ENCODE measurements around the gene EZR. TPM values are rescaled to one million over a fixed set of nuclear protein-coding genes. Genes with fewer than 3 reads are reported as not detected.

The EZR gene
- total RNA-seq, 1 donor from 2014 or later = 254 TPM

DNA sequence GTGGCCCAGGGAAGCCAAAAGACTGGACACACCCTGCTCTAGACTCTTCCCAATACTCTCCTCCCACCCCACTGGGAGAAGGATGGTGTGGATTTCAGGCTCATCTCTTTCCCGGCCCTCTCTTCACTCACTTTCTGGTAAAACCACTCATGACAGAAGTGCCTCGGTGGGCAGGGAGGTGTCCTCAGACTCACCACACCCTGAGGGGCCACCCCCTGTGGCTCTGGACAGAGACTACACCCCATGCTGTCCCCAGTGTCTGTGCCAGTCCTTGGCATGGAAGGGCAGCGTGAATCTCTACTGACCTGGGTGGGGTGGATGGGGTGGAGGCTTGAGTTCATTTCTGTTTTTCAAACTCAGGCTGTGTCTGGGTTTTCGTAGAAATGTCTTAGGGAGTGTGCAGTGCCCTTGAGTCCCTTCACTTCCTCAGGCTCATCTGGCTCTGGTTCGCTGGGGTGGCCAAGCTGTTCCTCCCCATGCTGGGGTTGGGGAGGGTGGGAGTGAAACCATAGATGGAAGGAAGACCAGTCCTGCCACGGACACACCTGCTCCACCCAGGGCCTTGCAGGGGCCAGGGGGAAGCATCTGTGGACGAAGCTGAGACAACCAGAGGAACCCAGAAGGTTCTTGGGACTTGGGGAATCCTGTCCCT is 59.1 kb downstream of the EZR start:
- no peak for DNase-seq (ENCODE audit: low read depth)
- Mint-ChIP-seq H3K36me3 (ENCODE audit: low read depth, unreplicated experiment) (peaks cover 7% of the 10 kb centered on the region), H3K4me3 (ENCODE audit: unreplicated experiment) (no peak overlapping the region), H3K9me3 (ENCODE audit: unreplicated experiment) (no peaks in the 10 kb centered on the region), H3K27ac (ENCODE audit: unreplicated experiment) (no peak overlapping the region), H3K4me1 (ENCODE audit: low read depth, unreplicated experiment) (no peaks in the 10 kb centered on the region), H3K27me3 (ENCODE audit: low read depth, unreplicated experiment) (peaks cover 9% of the 10 kb centered on the region)
- H3K9me3 ChIP-seq (ENCODE audit: insufficient read depth, low read depth, low read length) = no peaks in the 10 kb centered on the region
- no peaks in the 10 kb centered on the region for H4K20me1 ChIP-seq (ENCODE audit: insufficient read depth, low read length)
- TF ChIP-seq EZH2 (IDR thresholded peaks at IDR 0.05; ENCODE audit: insufficient read depth, low read length) = no peak
- TF ChIP-seq, protein P1, sequence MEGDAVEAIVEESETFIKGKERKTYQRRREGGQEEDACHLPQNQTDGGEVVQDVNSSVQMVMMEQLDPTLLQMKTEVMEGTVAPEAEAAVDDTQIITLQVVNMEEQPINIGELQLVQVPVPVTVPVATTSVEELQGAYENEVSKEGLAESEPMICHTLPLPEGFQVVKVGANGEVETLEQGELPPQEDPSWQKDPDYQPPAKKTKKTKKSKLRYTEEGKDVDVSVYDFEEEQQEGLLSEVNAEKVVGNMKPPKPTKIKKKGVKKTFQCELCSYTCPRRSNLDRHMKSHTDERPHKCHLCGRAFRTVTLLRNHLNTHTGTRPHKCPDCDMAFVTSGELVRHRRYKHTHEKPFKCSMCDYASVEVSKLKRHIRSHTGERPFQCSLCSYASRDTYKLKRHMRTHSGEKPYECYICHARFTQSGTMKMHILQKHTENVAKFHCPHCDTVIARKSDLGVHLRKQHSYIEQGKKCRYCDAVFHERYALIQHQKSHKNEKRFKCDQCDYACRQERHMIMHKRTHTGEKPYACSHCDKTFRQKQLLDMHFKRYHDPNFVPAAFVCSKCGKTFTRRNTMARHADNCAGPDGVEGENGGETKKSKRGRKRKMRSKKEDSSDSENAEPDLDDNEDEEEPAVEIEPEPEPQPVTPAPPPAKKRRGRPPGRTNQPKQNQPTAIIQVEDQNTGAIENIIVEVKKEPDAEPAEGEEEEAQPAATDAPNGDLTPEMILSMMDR (IDR thresholded peaks at IDR 0.05; ENCODE audit: insufficient read depth, low read depth, low read length) = no peak
- no peaks in the 10 kb centered on the region for H3K79me2 ChIP-seq (ENCODE audit: insufficient read depth, low read length)
- H3K4me2 ChIP-seq (ENCODE audit: low read length) = no peak overlapping the region
- no peak overlapping the region for H2AFZ ChIP-seq (ENCODE audit: low read depth, low read length)
- H3K27me3 ChIP-seq (ENCODE audit: insufficient read depth, low read length) = no peaks in the 10 kb centered on the region
- H3K36me3 ChIP-seq (ENCODE audit: insufficient read depth, low read length) = peaks cover 6% of the 10 kb centered on the region
- no peaks in the 10 kb centered on the region for H3K4me1 ChIP-seq (ENCODE audit: insufficient read depth, low read length)
- no peak overlapping the region for H3K9ac ChIP-seq (ENCODE audit: low read length)
- no peak overlapping the region for H3K27ac ChIP-seq (ENCODE audit: low read depth, low read length)
- no peak for FAIRE-seq
- H3K4me3 ChIP-seq (ENCODE audit: insufficient read depth, low read depth, low read length) = no peak overlapping the region

DNA sequence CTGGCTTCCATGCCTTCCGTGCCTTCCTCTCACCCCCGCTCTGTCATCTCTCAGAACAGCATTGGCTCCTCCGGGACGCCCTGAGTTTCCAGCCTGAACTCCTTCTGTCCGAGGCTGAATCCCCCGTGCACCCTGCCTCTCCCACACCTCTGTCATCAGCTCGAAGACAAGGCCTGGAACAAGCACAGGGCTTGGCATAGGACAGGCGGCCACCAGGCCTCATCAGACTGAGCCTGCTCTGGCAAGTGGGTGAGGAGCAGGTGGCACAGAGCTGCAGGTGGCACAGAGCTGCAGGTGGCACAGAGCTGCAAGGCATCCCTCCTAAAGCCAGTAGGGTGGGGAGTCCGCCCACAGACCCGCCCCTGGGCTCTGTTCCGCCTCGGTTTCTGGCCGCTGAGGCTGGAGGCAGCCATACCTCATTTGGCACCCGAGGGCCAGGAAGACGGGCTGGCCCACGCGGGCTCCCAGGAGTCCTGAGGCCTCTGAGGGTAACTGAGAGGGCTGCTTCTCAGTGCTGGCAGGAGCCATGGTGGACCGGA is 60.2 kb downstream of the EZR start:
- peaks cover 15% of the 10 kb centered on the region for H3K27me3 Mint-ChIP-seq (ENCODE audit: low read depth, unreplicated experiment)
- H3K4me2 ChIP-seq (ENCODE audit: low read length) = no peak overlapping the region
- H3K27ac Mint-ChIP-seq (ENCODE audit: unreplicated experiment) = no peak overlapping the region
- H3K36me3 ChIP-seq (ENCODE audit: insufficient read depth, low read length) = no peaks in the 10 kb centered on the region
- H3K79me2 ChIP-seq (ENCODE audit: insufficient read depth, low read length) = no peaks in the 10 kb centered on the region
- H3K4me3 Mint-ChIP-seq (ENCODE audit: unreplicated experiment) = no peak overlapping the region
- peaks cover 3% of the 10 kb centered on the region for H3K36me3 Mint-ChIP-seq (ENCODE audit: low read depth, unreplicated experiment)
- no peaks in the 10 kb centered on the region for H3K9me3 ChIP-seq (ENCODE audit: insufficient read depth, low read depth, low read length)
- no peaks in the 10 kb centered on the region for H3K9me3 Mint-ChIP-seq (ENCODE audit: unreplicated experiment)
- no peak overlapping the region for H3K9ac ChIP-seq (ENCODE audit: low read length)
- no peaks in the 10 kb centered on the region for H3K4me1 ChIP-seq (ENCODE audit: insufficient read depth, low read length)
- no peak overlapping the region for H3K27ac ChIP-seq (ENCODE audit: low read depth, low read length)
- H3K4me1 Mint-ChIP-seq (ENCODE audit: low read depth, unreplicated experiment) = no peaks in the 10 kb centered on the region
- H2AFZ ChIP-seq (ENCODE audit: low read depth, low read length) = no peak overlapping the region
- TF ChIP-seq, protein P1 (IDR thresholded peaks at IDR 0.05; ENCODE audit: insufficient read depth, low read depth, low read length) = no peak
- no peak for TF ChIP-seq EZH2 (IDR thresholded peaks at IDR 0.05; ENCODE audit: insufficient read depth, low read length)
- H3K4me3 ChIP-seq (ENCODE audit: insufficient read depth, low read depth, low read length) = no peak overlapping the region
- FAIRE-seq = no peak
- H4K20me1 ChIP-seq (ENCODE audit: insufficient read depth, low read length) = no peaks in the 10 kb centered on the region
- H3K27me3 ChIP-seq (ENCODE audit: insufficient read depth, low read length) = no peaks in the 10 kb centered on the region
- no peak for DNase-seq (ENCODE audit: low read depth)

DNA sequence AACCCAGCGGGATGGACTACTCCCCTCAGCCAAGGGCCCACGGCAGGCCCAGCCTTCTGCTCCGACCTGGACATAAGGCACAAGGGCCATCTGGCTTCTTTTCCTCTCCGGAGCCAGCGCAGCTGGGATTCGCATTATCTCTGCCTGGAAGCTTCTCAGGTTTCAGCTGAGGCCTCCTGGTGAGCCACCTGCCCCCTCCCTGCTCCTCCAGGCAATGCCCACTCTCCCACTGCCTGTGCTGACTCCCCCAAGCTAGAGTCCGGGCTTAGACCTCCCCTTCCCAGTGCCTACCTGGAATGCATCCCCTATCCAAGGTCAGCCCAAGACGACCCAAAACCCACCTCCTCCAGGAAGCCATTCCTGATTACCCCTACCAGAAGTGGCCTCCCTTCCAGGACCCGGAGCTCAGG is 60.7 kb downstream of the EZR start:
- H3K27ac ChIP-seq (ENCODE audit: low read depth, low read length) = no peak overlapping the region
- no peaks in the 10 kb centered on the region for H3K9me3 ChIP-seq (ENCODE audit: insufficient read depth, low read depth, low read length)
- no peak overlapping the region for H3K9ac ChIP-seq (ENCODE audit: low read length)
- no peak overlapping the region for H3K4me2 ChIP-seq (ENCODE audit: low read length)
- no peaks in the 10 kb centered on the region for H3K27me3 ChIP-seq (ENCODE audit: insufficient read depth, low read length)
- H3K79me2 ChIP-seq (ENCODE audit: insufficient read depth, low read length) = no peaks in the 10 kb centered on the region
- no peak for TF ChIP-seq EZH2 (IDR thresholded peaks at IDR 0.05; ENCODE audit: insufficient read depth, low read length)
- TF ChIP-seq, protein P1 (IDR thresholded peaks at IDR 0.05; ENCODE audit: insufficient read depth, low read depth, low read length) = no peak
- H4K20me1 ChIP-seq (ENCODE audit: insufficient read depth, low read length) = no peaks in the 10 kb centered on the region
- Mint-ChIP-seq H3K27me3 (ENCODE audit: low read depth, unreplicated experiment) (peaks cover 18% of the 10 kb centered on the region), H3K9me3 (ENCODE audit: unreplicated experiment) (no peaks in the 10 kb centered on the region), H3K4me3 (ENCODE audit: unreplicated experiment) (no peak overlapping the region), H3K36me3 (ENCODE audit: low read depth, unreplicated experiment) (no peaks in the 10 kb centered on the region), H3K27ac (ENCODE audit: unreplicated experiment) (no peak overlapping the region), H3K4me1 (ENCODE audit: low read depth, unreplicated experiment) (no peaks in the 10 kb centered on the region)
- H3K36me3 ChIP-seq (ENCODE audit: insufficient read depth, low read length) = no peaks in the 10 kb centered on the region
- H3K4me1 ChIP-seq (ENCODE audit: insufficient read depth, low read length) = no peaks in the 10 kb centered on the region
- DNase-seq (ENCODE audit: low read depth) (no peak), FAIRE-seq (no peak)
- no peak overlapping the region for H2AFZ ChIP-seq (ENCODE audit: low read depth, low read length)
- H3K4me3 ChIP-seq (ENCODE audit: insufficient read depth, low read depth, low read length) = no peak overlapping the region
